Erythroblast (primary cell): ENCODE data around the gene FUT3.

Experiments used
- GATA1 ChIP-seq: IDR thresholded peaks from 2 replicates; pipeline ENCODE4 v1.6.1; 2011; ENCODE audit warnings: low read depth, mild to moderate bottlenecking, control low read depth, low read length, moderate library complexity
- POLR2A ChIP-seq: IDR thresholded peaks from 2 replicates; pipeline ENCODE4 v1.6.1; 2011; ENCODE audit warnings: mild to moderate bottlenecking, low read length

GRCh38 chr19:5895409-5895808 is 44.2 kb upstream of the FUT3 start:
- TF ChIP-seq POLR2A (no peak), GATA1 (no peak)
